HepG2 (cell line): ENCODE results near the gene CCL19. TPM values are rescaled to one million over a fixed set of nuclear protein-coding genes. Genes with fewer than 3 reads are reported as not detected.
A peak's percentile ranks its signal among the peaks of the same experiment; 100 is the strongest.

ENCODE experiments used
- AHR ChIP-seq: IDR thresholded peaks from 2 replicates; pipeline ENCODE4 v1.6.1; 2018; ENCODE audit warnings: missing genetic modification reagents, missing compliant biosample characterization
- ARID3A ChIP-seq: IDR thresholded peaks from 2 replicates; pipeline ENCODE4 v1.6.1; 2012; ENCODE audit warnings: low read depth, low read length, improper control_type of control experiment
- BORCS8-MEF2B ChIP-seq: sonication (generic); formaldehyde crosslinking; IDR thresholded peaks from 2 replicates; pipeline ENCODE4 v1.8.0; 2022; ENCODE audit warnings: mild to moderate bottlenecking, missing genetic modification reagents
- HINFP ChIP-seq: sonication (generic); formaldehyde crosslinking; IDR thresholded peaks from 2 replicates; pipeline ENCODE4 v1.4.0; 2020; ENCODE audit warnings: low read depth, mild to moderate bottlenecking, missing genetic modification reagents
- KLF11 ChIP-seq: IDR thresholded peaks from 2 replicates; pipeline ENCODE4 v1.6.1; 2016; ENCODE audit warnings: missing compliant biosample characterization
- MED1 ChIP-seq: sonication (generic); formaldehyde crosslinking; IDR thresholded peaks from 2 replicates; pipeline ENCODE4 v1.4.0; 2020; ENCODE audit warnings: missing genetic modification reagents
- RBAK ChIP-seq: sonication (generic); formaldehyde crosslinking; IDR thresholded peaks from 2 replicates; pipeline ENCODE4 v1.5.1; 2020; ENCODE audit warnings: mild to moderate bottlenecking, missing genetic modification reagents
- SRF ChIP-seq: IDR thresholded peaks from 2 replicates; pipeline ENCODE4 v1.6.1; 2011; ENCODE audit warnings: mild to moderate bottlenecking, low read depth, low read length, moderate library complexity
- THRA ChIP-seq: sonication (generic); formaldehyde crosslinking; IDR thresholded peaks from 2 replicates; pipeline ENCODE4 v1.4.0; 2020; ENCODE audit warnings: missing genetic modification reagents, borderline replicate concordance
- TMF1 ChIP-seq: sonication (generic); formaldehyde crosslinking; IDR thresholded peaks from 2 replicates; pipeline ENCODE4 v1.8.1; 2022; ENCODE audit warnings: low read depth, missing genetic modification reagents
- ZBTB37 ChIP-seq: sonication (generic); formaldehyde crosslinking; IDR thresholded peaks from 2 replicates; pipeline ENCODE4 v1.4.0; 2020; ENCODE audit warnings: mild to moderate bottlenecking, missing genetic modification reagents
- ZFAT ChIP-seq: sonication (generic); formaldehyde crosslinking; conservative IDR thresholded peaks from 2 replicates; pipeline ENCODE4 v1.8.1; 2023; ENCODE audit warnings: missing genetic modification reagents, inconsistent platforms
- ZNF556 ChIP-seq: sonication (generic); formaldehyde crosslinking; IDR thresholded peaks from 2 replicates; pipeline ENCODE4 v1.4.0; 2020; ENCODE audit warnings: mild to moderate bottlenecking, missing genetic modification reagents, borderline replicate concordance
- ZNF574 ChIP-seq: sonication (generic); formaldehyde crosslinking; IDR thresholded peaks from 2 replicates; pipeline ENCODE4 v1.4.0; 2020; ENCODE audit warnings: missing genetic modification reagents
- ZNF629 ChIP-seq: sonication (generic); formaldehyde crosslinking; conservative IDR thresholded peaks from 2 replicates; pipeline ENCODE4 v1.5.0; 2020; ENCODE audit warnings: missing genetic modification reagents
- ZNF800 ChIP-seq: sonication (generic); formaldehyde crosslinking; IDR thresholded peaks from 2 replicates; pipeline ENCODE4 v1.4.0; 2020; ENCODE audit warnings: missing genetic modification reagents
- ZZZ3 ChIP-seq: sonication (generic); formaldehyde crosslinking; IDR thresholded peaks from 2 replicates; pipeline ENCODE4 v1.4.0; 2020; ENCODE audit warnings: missing genetic modification reagents, mild to moderate bottlenecking, borderline replicate concordance
- polyA plus RNA-seq, 8 experiments: library from polyadenylated mRNA; depleted of rRNA in 3 of 8; stranded (reverse) in 7 of 8; unstranded in 1 of 8; fragments of >200 nt; fragmentation: Illumina TruSeq in 4 of 8; extraction: Trizol in 4 of 8; gene quantifications; 2 replicates each; pipeline versions ENCODE4 v1.2.1 to v1.2.3, GENCODE V29; 2011 to 2016; ENCODE audit warnings: low read depth in 4 of 8, missing spikeins in 1 of 8, mixed read lengths in 1 of 8; ENCODE audit not compliant: insufficient read depth in 1 of 8
- total RNA-seq, 5 experiments: library from RNA; depleted of rRNA; stranded (reverse); fragments of >200 nt; fragmentation: Illumina TruSeq; extraction: Trizol; gene quantifications; 2 replicates each; pipeline ENCODE4 v1.2.3, GENCODE V29; 2016; ENCODE audit warnings: low read depth in 1 of 5

CCL19 gene
- total and polyA plus RNA-seq, 2 of the 13 experiments (the other 11 are each of a cell fraction or from before 2014, with no cell fraction given), result not detected

GRCh38 chr9:34646211-34647083 lies 44.6 kb downstream of the CCL19 start, which contains the start of gene GALT (continued):
- no peak for TF ChIP-seq ZNF800 (CRISPR knock-in tag)
- no peak for TF ChIP-seq AHR
- peak; percentile 37; the same call in 1 of the 2 replicates for TF ChIP-seq HINFP (CRISPR knock-in tag)
- TF ChIP-seq RBAK (CRISPR knock-in tag), result 0 out of 2 replicates have a peak, but pooled peaks have one; percentile 30
- TF ChIP-seq TMF1 (CRISPR knock-in tag), result no peak
- peak; percentile 54 for TF ChIP-seq ZNF574 (CRISPR knock-in tag)
- no peak for TF ChIP-seq ZZZ3 (CRISPR knock-in tag)
- no peak for TF ChIP-seq ARID3A
- TF ChIP-seq THRA (CRISPR knock-in tag), result peak; percentile 12
- peak; percentile 16 for TF ChIP-seq MED1
- 0 out of 2 replicates have a peak, but pooled peaks have one; percentile 45 for TF ChIP-seq KLF11 (CRISPR knock-in tag)
- TF ChIP-seq ZBTB37 (CRISPR knock-in tag), result peak; percentile 18; the same call in 1 of the 2 replicates
- no peak for TF ChIP-seq BORCS8-MEF2B (CRISPR knock-in tag)
- TF ChIP-seq ZNF629, result no peak
- no peak for TF ChIP-seq SRF
- TF ChIP-seq ZFAT, result no peak
- TF ChIP-seq ZNF556, result no peak; the same call in 1 of the 2 replicates
